GM12873 (cell line): Measurements from ENCODE around the gene JMJD7.

Experiments
- TF ChIP-seq, protein P1 (sequence below): IDR thresholded peaks from 2 replicates; pipeline ENCODE4 v1.5.1; 2012; ENCODE audit warnings: low read depth, mild to moderate bottlenecking, moderate library complexity, low read length, control low read depth; ENCODE audit not compliant: insufficient read depth; ENCODE audit errors: missing control alignments

JMJD7 gene

DNA sequence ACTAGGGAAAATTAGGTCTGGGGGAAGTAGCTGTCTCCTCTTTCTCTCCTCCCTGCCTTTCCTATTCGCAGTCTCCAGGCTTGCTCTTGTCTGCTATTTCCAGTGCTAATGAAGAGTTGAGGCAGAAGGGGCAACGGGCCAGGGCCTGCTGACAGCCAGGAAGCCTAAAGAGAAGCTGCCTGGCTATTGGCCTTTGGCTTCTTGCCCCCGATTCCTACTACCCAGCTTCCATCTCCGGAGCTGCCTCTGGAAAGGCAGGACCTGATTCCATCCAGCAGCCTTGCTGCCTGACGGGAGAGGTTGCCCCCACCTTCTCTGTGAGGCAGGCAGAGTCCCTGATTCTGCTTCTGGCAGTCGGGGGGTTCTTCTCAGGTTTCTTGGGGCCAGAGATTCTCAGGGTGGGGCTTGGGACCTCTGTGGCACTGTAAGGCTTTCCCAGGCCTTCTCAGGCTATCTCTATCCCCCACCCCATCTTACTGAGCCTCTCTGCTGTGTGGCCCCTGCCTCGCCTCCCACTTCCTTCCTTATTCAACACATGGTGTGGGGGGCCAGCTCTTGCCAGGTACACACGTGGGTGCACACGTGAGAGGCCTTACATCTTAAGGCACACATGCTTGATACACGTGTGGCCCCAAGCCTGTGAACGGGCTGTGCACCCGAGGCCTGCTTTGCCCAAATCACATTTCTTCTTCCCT lies 18.2 kb upstream of the JMJD7 start:
- TF ChIP-seq, protein P1, sequence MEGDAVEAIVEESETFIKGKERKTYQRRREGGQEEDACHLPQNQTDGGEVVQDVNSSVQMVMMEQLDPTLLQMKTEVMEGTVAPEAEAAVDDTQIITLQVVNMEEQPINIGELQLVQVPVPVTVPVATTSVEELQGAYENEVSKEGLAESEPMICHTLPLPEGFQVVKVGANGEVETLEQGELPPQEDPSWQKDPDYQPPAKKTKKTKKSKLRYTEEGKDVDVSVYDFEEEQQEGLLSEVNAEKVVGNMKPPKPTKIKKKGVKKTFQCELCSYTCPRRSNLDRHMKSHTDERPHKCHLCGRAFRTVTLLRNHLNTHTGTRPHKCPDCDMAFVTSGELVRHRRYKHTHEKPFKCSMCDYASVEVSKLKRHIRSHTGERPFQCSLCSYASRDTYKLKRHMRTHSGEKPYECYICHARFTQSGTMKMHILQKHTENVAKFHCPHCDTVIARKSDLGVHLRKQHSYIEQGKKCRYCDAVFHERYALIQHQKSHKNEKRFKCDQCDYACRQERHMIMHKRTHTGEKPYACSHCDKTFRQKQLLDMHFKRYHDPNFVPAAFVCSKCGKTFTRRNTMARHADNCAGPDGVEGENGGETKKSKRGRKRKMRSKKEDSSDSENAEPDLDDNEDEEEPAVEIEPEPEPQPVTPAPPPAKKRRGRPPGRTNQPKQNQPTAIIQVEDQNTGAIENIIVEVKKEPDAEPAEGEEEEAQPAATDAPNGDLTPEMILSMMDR = no peak

DNA sequence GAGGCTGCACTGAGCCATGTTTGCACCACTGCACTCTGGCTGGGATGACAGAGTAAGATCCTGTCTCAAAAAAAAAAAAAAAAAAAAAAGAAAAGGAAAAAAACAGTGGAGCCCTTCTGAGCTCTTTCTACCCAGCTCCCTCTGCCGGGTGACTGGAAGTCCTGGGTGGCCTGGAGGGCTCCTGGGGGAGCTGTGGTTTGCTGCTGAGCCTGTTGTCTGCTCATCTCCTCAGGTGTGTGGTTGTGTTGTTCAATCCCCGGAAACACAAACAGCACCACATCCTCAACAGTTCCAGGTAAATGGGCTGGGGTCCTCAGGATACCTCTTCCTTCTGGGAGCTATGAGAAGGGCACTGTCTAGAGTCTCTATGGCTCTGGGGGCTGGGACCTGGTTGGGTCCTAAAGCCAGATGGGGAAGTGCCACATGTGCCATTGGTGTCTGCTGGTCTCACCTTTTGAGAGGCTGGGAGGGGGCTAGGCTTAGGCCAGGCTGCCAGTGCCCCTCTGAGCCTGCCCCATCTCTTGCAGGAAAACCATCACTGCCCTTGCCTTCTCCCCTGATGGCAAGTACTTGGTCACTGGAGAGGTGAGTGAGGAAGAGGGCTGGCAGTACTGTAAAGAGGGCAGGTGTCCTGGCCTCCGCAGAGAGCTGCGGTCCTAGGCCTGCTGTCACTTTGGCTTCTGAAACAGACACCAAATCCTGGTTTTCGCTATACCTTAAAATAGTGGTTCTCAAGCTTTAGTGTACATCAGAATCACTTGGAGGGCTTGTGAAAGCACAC lies 17.1 kb upstream of the JMJD7 start:
- TF ChIP-seq, protein P1 = peak; percentile 34

DNA sequence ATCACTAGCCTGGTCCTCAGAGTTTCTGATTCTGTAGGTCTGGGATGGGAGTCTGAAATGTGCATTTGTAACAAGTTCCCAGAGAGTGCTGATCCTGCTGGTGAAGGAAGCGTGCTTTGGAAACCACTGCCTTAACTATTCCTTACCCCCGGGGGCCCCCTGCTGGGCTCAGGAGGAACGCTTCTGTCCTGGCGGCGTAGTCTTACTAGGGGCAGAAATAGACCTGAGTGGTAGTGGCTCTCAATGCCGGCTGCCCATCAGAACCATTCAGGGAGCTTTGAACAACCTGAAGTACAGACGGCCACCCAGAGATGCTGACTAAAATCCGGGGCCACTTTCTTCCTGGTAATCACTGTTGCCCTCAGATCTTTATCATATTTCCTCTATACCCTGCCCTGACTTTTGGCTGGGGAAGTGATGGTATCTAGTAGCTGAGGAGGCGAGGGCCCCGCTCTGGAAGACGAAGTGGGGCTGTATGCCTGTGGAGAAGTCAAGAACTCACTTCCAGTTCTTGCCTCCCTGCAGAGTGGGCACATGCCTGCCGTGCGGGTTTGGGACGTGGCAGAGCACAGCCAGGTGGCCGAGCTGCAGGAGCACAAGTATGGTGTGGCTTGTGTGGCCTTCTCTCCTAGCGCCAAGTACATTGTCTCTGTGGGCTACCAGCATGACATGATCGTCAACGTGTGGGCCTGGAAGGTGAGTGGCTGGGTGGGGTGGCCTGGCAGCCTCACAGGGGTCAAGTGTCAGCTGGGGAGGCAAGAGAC lies 16.3 kb upstream of the JMJD7 start:
- TF ChIP-seq, protein P1 = peak; percentile 89

DNA sequence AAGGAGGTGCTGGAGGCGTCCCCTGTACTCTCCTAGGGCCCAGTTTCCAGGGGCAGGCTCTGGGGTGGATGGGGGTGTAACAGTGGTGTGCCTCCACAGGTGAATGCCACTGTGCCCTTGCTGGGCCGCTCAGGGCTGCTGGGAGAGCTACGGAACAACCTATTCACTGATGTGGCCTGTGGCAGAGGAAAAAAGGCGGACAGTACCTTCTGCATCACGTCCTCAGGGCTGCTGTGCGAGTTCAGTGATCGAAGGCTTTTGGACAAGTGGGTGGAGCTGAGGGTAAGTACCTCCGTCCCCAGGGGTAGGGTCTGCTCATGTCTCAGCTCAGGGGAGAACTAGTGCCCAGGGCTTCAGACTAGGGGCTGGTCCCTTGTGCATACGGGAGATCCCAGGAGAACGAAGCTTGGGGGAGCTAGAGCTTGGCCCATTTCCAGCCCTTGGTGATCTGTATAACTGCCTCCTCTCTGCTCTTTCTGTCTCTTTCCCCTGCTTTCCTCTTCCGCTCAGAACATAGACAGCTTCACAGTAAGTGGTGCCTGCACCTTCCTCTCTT lies 15.0 kb upstream of the JMJD7 start:
- TF ChIP-seq, protein P1 = no peak

DNA sequence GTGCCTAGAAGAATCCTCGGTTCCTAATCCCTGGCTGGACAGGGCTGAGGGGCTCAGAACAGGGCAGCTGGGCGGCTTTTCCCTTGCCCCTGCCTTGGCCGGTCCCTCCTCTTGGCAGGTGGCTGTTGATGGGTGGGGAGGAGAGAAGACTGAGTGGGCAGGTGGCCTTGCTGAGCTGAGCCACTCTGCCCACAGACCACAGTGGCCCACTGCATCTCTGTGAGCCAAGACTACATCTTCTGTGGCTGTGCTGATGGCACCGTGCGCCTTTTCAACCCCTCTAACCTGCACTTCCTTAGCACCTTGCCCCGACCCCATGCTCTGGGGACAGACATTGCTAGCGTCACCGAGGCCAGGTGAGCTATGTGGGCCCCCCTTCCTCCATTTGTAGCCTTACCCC lies 14.5 kb upstream of the JMJD7 start:
- TF ChIP-seq, protein P1 = no peak

GRCh38 chr15:41814534-41814933 lies 13.4 kb upstream of the JMJD7 start:
- TF ChIP-seq, protein P1 = no peak

DNA sequence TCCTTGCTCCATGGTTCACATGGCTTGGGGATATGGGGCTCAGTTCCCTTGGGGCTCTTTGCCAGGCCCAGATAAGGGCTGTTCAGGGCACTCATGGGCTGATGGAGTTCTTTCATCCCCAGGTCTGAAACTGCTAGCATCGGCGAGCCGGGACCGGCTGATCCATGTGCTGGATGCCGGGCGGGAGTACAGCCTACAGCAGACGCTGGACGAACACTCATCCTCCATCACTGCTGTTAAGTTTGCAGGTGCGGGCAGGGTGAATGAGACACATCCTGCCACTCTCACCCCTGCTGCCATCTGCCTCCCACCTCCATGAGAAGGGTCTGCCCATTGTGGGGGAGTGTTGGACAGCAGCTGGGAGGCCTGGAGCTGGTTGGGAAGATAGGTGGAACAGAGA lies 11.1 kb upstream of the JMJD7 start:
- TF ChIP-seq, protein P1 = no peak
